Stimulated activated CD8-positive, alpha-beta memory T cell treated with anti-CD3 and anti-CD28 coated beads, Interleukin-4, amount 100 ng/mL, for 48 hours (primary cell): ENCODE results near the gene LMTK2.

Experiments used
- DNase-seq: peaks from one replicate; pipeline ENCODE4 v3.0.0-alpha.2; 2020

Gene LMTK2

GRCh38 chr7:98222533-98223195, 116.0 kb downstream of the LMTK2 start:
- no peak for DNase-seq

GRCh38 chr7:98223351-98223897, 116.8 kb downstream of the LMTK2 start:
- no peak for DNase-seq

GRCh38 chr7:98223898-98224700, 117.4 kb downstream of the LMTK2 start:
- no peak for DNase-seq

GRCh38 chr7:98224701-98225181, 118.1 kb downstream of the LMTK2 start:
- no peak for DNase-seq

- no peak for DNase-seq
Observed at GRCh38 chr7:98225913-98226614, 119.4 kb downstream of the LMTK2 start.

- no peak for DNase-seq
Observed at GRCh38 chr7:98227939-98228338, 121.3 kb downstream of the LMTK2 start.

- no peak for DNase-seq
Observed at GRCh38 chr7:98228801-98229200, 122.1 kb downstream of the LMTK2 start.

- no peak for DNase-seq
Observed at GRCh38 chr7:98229441-98229840, 122.8 kb downstream of the LMTK2 start.

GRCh38 chr7:98229991-98230745, 123.5 kb downstream of the LMTK2 start:
- DNase-seq: no peak

GRCh38 chr7:98230746-98231471, 124.2 kb downstream of the LMTK2 start:
- no peak for DNase-seq

- DNase-seq: no peak
Observed at GRCh38 chr7:98231493-98232262, 125.0 kb downstream of the LMTK2 start.

- DNase-seq: no peak
Observed at GRCh38 chr7:98232263-98232585, 125.6 kb downstream of the LMTK2 start.

GRCh38 chr7:98232799-98233198, 126.1 kb downstream of the LMTK2 start:
- no peak for DNase-seq

GRCh38 chr7:98233219-98234070, 126.8 kb downstream of the LMTK2 start:
- no peak for DNase-seq

GRCh38 chr7:98234429-98235147, 127.9 kb downstream of the LMTK2 start:
- DNase-seq: no peak

GRCh38 chr7:98235901-98236300, 129.2 kb downstream of the LMTK2 start:
- no peak for DNase-seq

GRCh38 chr7:98236355-98237185, 129.9 kb downstream of the LMTK2 start:
- DNase-seq: no peak

GRCh38 chr7:98238076-98238475, 131.4 kb downstream of the LMTK2 start:
- no peak for DNase-seq

- DNase-seq: no peak
Observed at GRCh38 chr7:98238976-98239375, 132.3 kb downstream of the LMTK2 start.
